ENCODE measurements around the gene PPM1J.
"Not testable (repeated sequence)": the region's sequence is repeated elsewhere in the genome, so short reads cannot be mapped to it uniquely, and the experiment has no call there.

The PPM1J gene

DNA sequence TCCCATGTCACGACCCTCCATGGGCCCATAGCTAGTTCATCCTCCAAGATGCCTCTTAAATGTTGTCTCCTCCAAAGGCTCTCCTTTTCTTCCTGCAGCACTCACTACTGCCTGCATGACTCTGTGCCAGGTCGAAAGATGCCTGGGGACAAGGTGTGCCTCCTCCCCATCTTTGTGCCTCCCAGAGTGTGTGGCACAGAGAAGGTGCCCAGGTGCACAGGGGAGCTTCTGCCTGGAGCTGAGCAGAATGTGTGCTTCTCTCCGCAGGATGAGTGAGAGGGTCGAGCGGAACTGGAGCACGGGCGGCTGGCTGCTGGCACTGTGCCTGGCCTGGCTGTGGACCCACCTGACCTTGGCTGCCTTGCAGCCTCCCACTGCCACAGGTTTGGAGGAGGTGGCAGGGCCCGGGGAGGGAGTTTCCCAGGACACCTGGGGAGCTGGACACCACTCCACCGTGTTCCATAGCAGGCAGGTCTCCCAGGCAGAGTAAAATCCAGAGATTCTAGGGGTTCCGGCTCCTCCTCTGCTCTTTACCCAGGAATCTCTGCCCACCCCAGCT is 6.9 kb upstream of the PPM1J start:
- H3K9me2 ChIP-seq (replicated peaks; ENCODE audit: insufficient read depth, low read length), result no peaks in the 10 kb centered on the region
- no peak overlapping the region for H3K4me3 ChIP-seq (ENCODE audit: insufficient read depth, low read length, poor library complexity, severe bottlenecking)
- H3K36me3 ChIP-seq (ENCODE audit: low read length), result no peaks in the 10 kb centered on the region
- no peak overlapping the region for H3K4me2 ChIP-seq (ENCODE audit: low read depth, low read length, poor library complexity, severe bottlenecking)
- TF ChIP-seq CTCF (IDR thresholded peaks at IDR 0.05; ENCODE audit: insufficient read depth, low read length, poor library complexity, severe bottlenecking), result no peak
- no peak for TF ChIP-seq EZH2phosphoT487 (conservative IDR thresholded peaks at IDR 0.05; ENCODE audit: low read length)
- H3F3A ChIP-seq (ENCODE audit: insufficient read depth), result no peaks in the 10 kb centered on the region
- no peaks in the 10 kb centered on the region for H4K20me1 ChIP-seq (ENCODE audit: low read depth, low read length)
- no peak overlapping the region for H3K27ac ChIP-seq (ENCODE audit: low read depth, low read length)
- no peaks in the 10 kb centered on the region for H3K9me3 ChIP-seq (ENCODE audit: insufficient read depth, low read length)
- H3K9ac ChIP-seq (ENCODE audit: low read length), result no peak overlapping the region
- no peaks in the 10 kb centered on the region for H3K79me2 ChIP-seq (ENCODE audit: insufficient read depth, low read length)
- no peaks in the 10 kb centered on the region for H3K27me3 ChIP-seq (ENCODE audit: low read length)
- H2AFZ ChIP-seq (ENCODE audit: low read depth, low read length, severe bottlenecking), result no peak overlapping the region

DNA sequence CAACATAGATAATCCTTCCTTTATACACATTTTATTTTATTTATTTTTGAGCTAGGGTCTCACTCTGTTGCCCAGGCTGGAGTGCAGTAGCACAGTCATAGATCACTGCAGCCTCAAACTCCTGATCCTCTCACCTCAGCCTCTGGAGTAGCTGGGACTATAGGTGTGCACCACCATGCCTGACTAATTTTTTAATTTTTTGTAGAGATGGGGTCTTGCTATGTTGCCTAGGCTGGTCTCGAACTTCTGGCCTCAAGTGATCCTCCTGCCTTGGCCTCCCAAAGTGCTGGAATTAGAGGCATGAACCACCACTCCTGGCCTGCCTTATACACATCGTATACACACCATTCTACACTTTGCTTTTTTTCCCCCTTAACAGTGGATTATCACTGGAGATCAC is 6.2 kb upstream of the PPM1J start:
- not testable (repeated sequence) for H3K27me3 ChIP-seq (ENCODE audit: low read length); H3K9me3 ChIP-seq (ENCODE audit: insufficient read depth, low read length); H3K36me3 ChIP-seq (ENCODE audit: low read length); H3K79me2 ChIP-seq (ENCODE audit: insufficient read depth, low read length); H3K4me2 ChIP-seq (ENCODE audit: low read depth, low read length, poor library complexity, severe bottlenecking); H3K9ac ChIP-seq (ENCODE audit: low read length); H3K27ac ChIP-seq (ENCODE audit: low read depth, low read length); H4K20me1 ChIP-seq (ENCODE audit: low read depth, low read length); H3K9me2 ChIP-seq (replicated peaks; ENCODE audit: insufficient read depth, low read length); H3K4me3 ChIP-seq (ENCODE audit: insufficient read depth, low read length, poor library complexity, severe bottlenecking); H3F3A ChIP-seq (ENCODE audit: insufficient read depth); H2AFZ ChIP-seq (ENCODE audit: low read depth, low read length, severe bottlenecking)

GRCh38 chr1:112720800-112721199 is 5.7 kb upstream of the PPM1J start:
- H2AFZ ChIP-seq (ENCODE audit: low read depth, low read length, severe bottlenecking), result no peak overlapping the region
- H3K4me2 ChIP-seq (ENCODE audit: low read depth, low read length, poor library complexity, severe bottlenecking), result no peak overlapping the region
- no peaks in the 10 kb centered on the region for H4K20me1 ChIP-seq (ENCODE audit: low read depth, low read length)
- no peaks in the 10 kb centered on the region for H3K36me3 ChIP-seq (ENCODE audit: low read length)
- no peaks in the 10 kb centered on the region for H3K9me2 ChIP-seq (replicated peaks; ENCODE audit: insufficient read depth, low read length)
- no peaks in the 10 kb centered on the region for H3K9me3 ChIP-seq (ENCODE audit: insufficient read depth, low read length)
- H3K27ac ChIP-seq (ENCODE audit: low read depth, low read length), result no peak overlapping the region
- no peak overlapping the region for H3K9ac ChIP-seq (ENCODE audit: low read length)
- no peaks in the 10 kb centered on the region for H3K79me2 ChIP-seq (ENCODE audit: insufficient read depth, low read length)
- H3F3A ChIP-seq (ENCODE audit: insufficient read depth), result no peaks in the 10 kb centered on the region
- H3K4me3 ChIP-seq (ENCODE audit: insufficient read depth, low read length, poor library complexity, severe bottlenecking), result no peak overlapping the region
- no peak for TF ChIP-seq CTCF (IDR thresholded peaks at IDR 0.05; ENCODE audit: insufficient read depth, low read length, poor library complexity, severe bottlenecking)
- H3K27me3 ChIP-seq (ENCODE audit: low read length), result no peaks in the 10 kb centered on the region

- H4K20me1 ChIP-seq (ENCODE audit: low read depth, low read length), result no peaks in the 10 kb centered on the region
- no peaks in the 10 kb centered on the region for H3F3A ChIP-seq (ENCODE audit: insufficient read depth)
- H3K79me2 ChIP-seq (ENCODE audit: insufficient read depth, low read length), result no peaks in the 10 kb centered on the region
- no peak overlapping the region for H2AFZ ChIP-seq (ENCODE audit: low read depth, low read length, severe bottlenecking)
- H3K9me2 ChIP-seq (replicated peaks; ENCODE audit: insufficient read depth, low read length), result no peaks in the 10 kb centered on the region
- no peaks in the 10 kb centered on the region for H3K27me3 ChIP-seq (ENCODE audit: low read length)
- H3K27ac ChIP-seq (ENCODE audit: low read depth, low read length), result no peak overlapping the region
- H3K9me3 ChIP-seq (ENCODE audit: insufficient read depth, low read length), result no peaks in the 10 kb centered on the region
- no peak overlapping the region for H3K4me2 ChIP-seq (ENCODE audit: low read depth, low read length, poor library complexity, severe bottlenecking)
- no peak overlapping the region for H3K4me3 ChIP-seq (ENCODE audit: insufficient read depth, low read length, poor library complexity, severe bottlenecking)
- H3K9ac ChIP-seq (ENCODE audit: low read length), result no peak overlapping the region
- no peaks in the 10 kb centered on the region for H3K36me3 ChIP-seq (ENCODE audit: low read length)
- TF ChIP-seq EZH2phosphoT487 (conservative IDR thresholded peaks at IDR 0.05; ENCODE audit: low read length) (no peak), CTCF (IDR thresholded peaks at IDR 0.05; ENCODE audit: insufficient read depth, low read length, poor library complexity, severe bottlenecking) (no peak)
Measured at GRCh38 chr1:112719706-112720105, 4.6 kb upstream of the PPM1J start.
